Activated B cell treated with CpG ODN at 0.5 μM for 24 hours (primary cell): ENCODE results near the gene SRR. TPM values are rescaled to one million over a fixed set of nuclear protein-coding genes. Genes with fewer than 3 reads are reported as not detected.
"Not testable (repeated sequence)": the region's sequence is repeated elsewhere in the genome, so short reads cannot be mapped to it uniquely, and the experiment has no call there.

ENCODE experiments used
- ATAC-seq: fragments of 200-7000 bp; cut with Tn5 transposase; one replicate; pipeline ENCODE4 v1.10.0; 2021; ENCODE audit warnings: low read depth, mild to moderate bottlenecking, moderate library complexity
- CTCF ChIA-PET: fragments of 350-600 bp; sonication (Branson Sonifier 250); formaldehyde crosslinking; loops from one replicate; lab custom pipeline; 2021; ENCODE audit warnings: antibody characterized with exemption; lab: Charles Lee
- POLR2A ChIA-PET: fragments of 350-600 bp; sonication (Branson Sonifier 250); formaldehyde crosslinking; loops from one replicate; lab custom pipeline; 2021; ENCODE audit warnings: antibody characterized with exemption; lab: Charles Lee
- DNase-seq: peaks from one replicate; pipeline ENCODE4 v3.0.0; 2022
- H3K27ac Mint-ChIP-seq: one replicate; pipeline ENCODE4 v1.8.0; 2020; ENCODE audit warnings: mixed read lengths
- H3K27me3 Mint-ChIP-seq: one replicate; pipeline ENCODE4 v1.8.0; 2021; ENCODE audit warnings: mixed read lengths
- H3K36me3 Mint-ChIP-seq: one replicate; pipeline ENCODE4 v1.8.0; 2021; ENCODE audit warnings: low read depth, mixed read lengths
- H3K4me1 Mint-ChIP-seq: one replicate; pipeline ENCODE4 v1.8.0; 2021; ENCODE audit warnings: mixed read lengths
- H3K4me3 Mint-ChIP-seq: one replicate; pipeline ENCODE4 v1.8.0; 2020; ENCODE audit warnings: mild to moderate bottlenecking, mixed read lengths
- H3K9me3 Mint-ChIP-seq: one replicate; pipeline ENCODE4 v1.8.0; 2020; ENCODE audit warnings: mixed read lengths
- intact Hi-C: fragments of 100-400 bp; cut with micrococcal nuclease; formaldehyde crosslinking; loops from one replicate; pipeline ENCODE4 v1.15.1; 2024
- total RNA-seq: library from RNA; stranded (reverse); gene quantifications from 2 replicates; pipeline ENCODE4 v1.2.3, GENCODE V29; 2022
- TF ChIP-seq, protein P1 (sequence below): fragments of 200-600 bp; IDR thresholded peaks from one replicate; pipeline ENCODE4 v1.8.0; 2022; ENCODE audit warnings: antibody characterized with exemption, mild to moderate bottlenecking

Gene SRR
- total RNA-seq, 1 donor from 2014 or later, result 5.7 TPM

- DNase-seq (no peak), ATAC-seq (no peak)
- Mint-ChIP-seq H3K4me1 (peaks cover 14% of the 10 kb centered on the region), H3K27ac (no peak overlapping the region), H3K27me3 (no peaks in the 10 kb centered on the region), H3K9me3 (no peaks in the 10 kb centered on the region), H3K36me3 (peaks cover 7% of the 10 kb centered on the region), H3K4me3 (peak overlapping the region; percentile 88)
- intact Hi-C loops, result loop anchor here (5.0 kb wide), 1 partner anchor 1308 kb away; the partner anchor contains the start of gene TIMM22
- ChIA-PET POLR2A (interaction anchor here (0.8 to 3.5 kb wide), 2 partner anchors 31 to 81 kb away, joined by 3 to 25 read pairs; partner anchors contain the start of gene TSR1), CTCF (interaction anchor here (2.5 kb wide), 1 partner anchor 48 kb away, joined by 8 read pairs; no protein-coding TSS in a partner anchor)
- TF ChIP-seq, protein P1, sequence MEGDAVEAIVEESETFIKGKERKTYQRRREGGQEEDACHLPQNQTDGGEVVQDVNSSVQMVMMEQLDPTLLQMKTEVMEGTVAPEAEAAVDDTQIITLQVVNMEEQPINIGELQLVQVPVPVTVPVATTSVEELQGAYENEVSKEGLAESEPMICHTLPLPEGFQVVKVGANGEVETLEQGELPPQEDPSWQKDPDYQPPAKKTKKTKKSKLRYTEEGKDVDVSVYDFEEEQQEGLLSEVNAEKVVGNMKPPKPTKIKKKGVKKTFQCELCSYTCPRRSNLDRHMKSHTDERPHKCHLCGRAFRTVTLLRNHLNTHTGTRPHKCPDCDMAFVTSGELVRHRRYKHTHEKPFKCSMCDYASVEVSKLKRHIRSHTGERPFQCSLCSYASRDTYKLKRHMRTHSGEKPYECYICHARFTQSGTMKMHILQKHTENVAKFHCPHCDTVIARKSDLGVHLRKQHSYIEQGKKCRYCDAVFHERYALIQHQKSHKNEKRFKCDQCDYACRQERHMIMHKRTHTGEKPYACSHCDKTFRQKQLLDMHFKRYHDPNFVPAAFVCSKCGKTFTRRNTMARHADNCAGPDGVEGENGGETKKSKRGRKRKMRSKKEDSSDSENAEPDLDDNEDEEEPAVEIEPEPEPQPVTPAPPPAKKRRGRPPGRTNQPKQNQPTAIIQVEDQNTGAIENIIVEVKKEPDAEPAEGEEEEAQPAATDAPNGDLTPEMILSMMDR, result no peak
Measured at GRCh38 chr17:2304931-2305330, 1.2 kb downstream of the SRR start.

GRCh38 chr17:2309338-2310154, 5.8 kb downstream of the SRR start:
- H3K9me3 Mint-ChIP-seq, result no peaks in the 10 kb centered on the region
- TF ChIP-seq, protein P1, result no peak

GRCh38 chr17:2312736-2313135, 9.0 kb downstream of the SRR start:
- no peaks in the 10 kb centered on the region for H3K27me3 Mint-ChIP-seq
- H3K27ac Mint-ChIP-seq, result no peak overlapping the region
- TF ChIP-seq, protein P1, result no peak
- ChIA-PET CTCF (interaction anchor here (1.1 kb wide), 1 partner anchor 14 kb away, joined by 3 read pairs; no protein-coding TSS in a partner anchor), POLR2A (no interaction called here)
- H3K4me1 Mint-ChIP-seq, result no peaks in the 10 kb centered on the region
- intact Hi-C loops, result no loop called here
- no peak overlapping the region for H3K4me3 Mint-ChIP-seq
- ATAC-seq (no peak), DNase-seq (no peak)
- no peaks in the 10 kb centered on the region for H3K9me3 Mint-ChIP-seq
- H3K36me3 Mint-ChIP-seq, result no peaks in the 10 kb centered on the region

More at GRCh38 chr17:2309338-2310154, 5.8 kb downstream of the SRR start:
- peaks cover 4% of the 10 kb centered on the region for H3K4me1 Mint-ChIP-seq
- H3K36me3 Mint-ChIP-seq, result no peaks in the 10 kb centered on the region
- ChIA-PET POLR2A (no interaction called here), CTCF (interaction anchor here (0.9 kb wide), 1 partner anchor 1759 kb away, joined by 3 read pairs; no protein-coding TSS in a partner anchor)
- intact Hi-C loops, result no loop called here
- ATAC-seq, result no peak
- no peaks in the 10 kb centered on the region for H3K27me3 Mint-ChIP-seq
- no peak overlapping the region for H3K4me3 Mint-ChIP-seq
- no peak overlapping the region for H3K27ac Mint-ChIP-seq
- DNase-seq, result no peak

GRCh38 chr17:2316916-2317205, 13.1 kb downstream of the SRR start:
- intact Hi-C loops, H3K9me3 Mint-ChIP-seq, ATAC-seq, H3K36me3 Mint-ChIP-seq, H3K27ac Mint-ChIP-seq, H3K4me3 Mint-ChIP-seq, H3K4me1 Mint-ChIP-seq, H3K27me3 Mint-ChIP-seq, DNase-seq, CTCF ChIA-PET: not testable (repeated sequence)
- POLR2A ChIA-PET, result interaction anchor here (0.7 kb wide), 2 partner anchors 99 to 100 kb away, joined by 4 to 9 read pairs; no protein-coding TSS in a partner anchor

GRCh38 chr17:2317796-2318195, 14.0 kb downstream of the SRR start:
- ATAC-seq (no peak), DNase-seq (no peak)
- POLR2A ChIA-PET, result interaction anchor here (0.7 kb wide), 2 partner anchors 14 to 101 kb away, joined by 7 to 9 read pairs; no protein-coding TSS in a partner anchor
- TF ChIP-seq, protein P1, result no peak
- Mint-ChIP-seq H3K27ac (no peak overlapping the region), H3K4me1 (no peaks in the 10 kb centered on the region), H3K9me3 (no peaks in the 10 kb centered on the region), H3K27me3 (no peaks in the 10 kb centered on the region), H3K4me3 (no peak overlapping the region), H3K36me3 (peaks cover 15% of the 10 kb centered on the region)
- CTCF ChIA-PET, result interaction anchor here (0.6 kb wide), 1 partner anchor 406 kb away, joined by 3 read pairs; no protein-coding TSS in a partner anchor
- intact Hi-C loops, result no loop called here
